Measurements from ENCODE around the gene FAT1.

The FAT1 gene

GRCh38 chr4:186723292-186724057, at the start of gene FAT1 (continued):
- TF ChIP-seq, protein P1, sequence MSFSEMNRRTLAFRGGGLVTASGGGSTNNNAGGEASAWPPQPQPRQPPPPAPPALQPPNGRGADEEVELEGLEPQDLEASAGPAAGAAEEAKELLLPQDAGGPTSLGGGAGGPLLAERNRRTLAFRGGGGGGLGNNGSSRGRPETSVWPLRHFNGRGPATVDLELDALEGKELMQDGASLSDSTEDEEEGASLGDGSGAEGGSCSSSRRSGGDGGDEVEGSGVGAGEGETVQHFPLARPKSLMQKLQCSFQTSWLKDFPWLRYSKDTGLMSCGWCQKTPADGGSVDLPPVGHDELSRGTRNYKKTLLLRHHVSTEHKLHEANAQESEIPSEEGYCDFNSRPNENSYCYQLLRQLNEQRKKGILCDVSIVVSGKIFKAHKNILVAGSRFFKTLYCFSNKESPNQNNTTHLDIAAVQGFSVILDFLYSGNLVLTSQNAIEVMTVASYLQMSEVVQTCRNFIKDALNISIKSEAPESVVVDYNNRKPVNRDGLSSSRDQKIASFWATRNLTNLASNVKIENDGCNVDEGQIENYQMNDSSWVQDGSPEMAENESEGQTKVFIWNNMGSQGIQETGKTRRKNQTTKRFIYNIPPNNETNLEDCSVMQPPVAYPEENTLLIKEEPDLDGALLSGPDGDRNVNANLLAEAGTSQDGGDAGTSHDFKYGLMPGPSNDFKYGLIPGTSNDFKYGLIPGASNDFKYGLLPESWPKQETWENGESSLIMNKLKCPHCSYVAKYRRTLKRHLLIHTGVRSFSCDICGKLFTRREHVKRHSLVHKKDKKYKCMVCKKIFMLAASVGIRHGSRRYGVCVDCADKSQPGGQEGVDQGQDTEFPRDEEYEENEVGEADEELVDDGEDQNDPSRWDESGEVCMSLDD (tag by site-specific recombination; IDR thresholded peaks at IDR 0.05) = peak; percentile 48; the same call in 1 of the 2 replicates
- TF ChIP-seq ZNF785 (tag by site-specific recombination; IDR thresholded peaks at IDR 0.05) (no peak), WT1 (tag by site-specific recombination; IDR thresholded peaks at IDR 0.05) (no peak), ZBTB11 (tag by site-specific recombination; conservative IDR thresholded peaks at IDR 0.05; ENCODE audit: low read depth) (peak; percentile 36; the same call in 1 of the 2 replicates), ZNF558 (tag by site-specific recombination; IDR thresholded peaks at IDR 0.05) (no peak), ZNF513 (tag by site-specific recombination; IDR thresholded peaks at IDR 0.05) (no peak), ZEB2 (tag by site-specific recombination; IDR thresholded peaks at IDR 0.05) (0 out of 2 replicates have a peak, but pooled peaks have one; percentile 20), ZNF335 (tag by site-specific recombination; conservative IDR thresholded peaks at IDR 0.05) (peak; percentile 73), ZXDB (tag by site-specific recombination; IDR thresholded peaks at IDR 0.05) (peak; percentile 49), GLIS1 (tag by site-specific recombination; IDR thresholded peaks at IDR 0.05) (peak; percentile 32), ZNF398 (tag by site-specific recombination; IDR thresholded peaks at IDR 0.05) (peak; percentile 14; the same call in 1 of the 2 replicates), ZSCAN16 (tag by site-specific recombination; IDR thresholded peaks at IDR 0.05) (no peak), REST (tag by site-specific recombination; IDR thresholded peaks at IDR 0.05) (peak; percentile 34; the same call in 1 of the 2 replicates), ZNF274 (IDR thresholded peaks at IDR 0.05; ENCODE audit: low read length) (no peak), ZNF274 (tag by site-specific recombination; IDR thresholded peaks at IDR 0.05; ENCODE audit: borderline replicate concordance) (no peak), ZBTB17 (tag by site-specific recombination; IDR thresholded peaks at IDR 0.05) (no peak), ZNF76 (tag by site-specific recombination; IDR thresholded peaks at IDR 0.05; ENCODE audit: borderline replicate concordance, low read depth) (0 out of 2 replicates have a peak, but pooled peaks have one; percentile 45), KLF7 (tag by site-specific recombination; IDR thresholded peaks at IDR 0.05; ENCODE audit: borderline replicate concordance) (no peak), ZNF138 (tag by site-specific recombination; IDR thresholded peaks at IDR 0.05; ENCODE audit: borderline replicate concordance) (no peak), ATF2 (tag by site-specific recombination; IDR thresholded peaks at IDR 0.05; ENCODE audit: low read depth) (no peak), ZNF292 (tag by site-specific recombination; IDR thresholded peaks at IDR 0.05; ENCODE audit: borderline replicate concordance, low read depth) (no peak), SCRT2 (tag by site-specific recombination; IDR thresholded peaks at IDR 0.05) (peak; percentile 24; the same call in 1 of the 2 replicates), SCRT1 (tag by site-specific recombination; IDR thresholded peaks at IDR 0.05; ENCODE audit: borderline replicate concordance) (no peak)
